Glomerular visceral epithelial cell (primary cell): ENCODE measurements around the gene USP35.
A peak's percentile ranks its signal among the peaks of the same experiment; 100 is the strongest.
"Not testable (repeated sequence)": the region's sequence is repeated elsewhere in the genome, so short reads cannot be mapped to it uniquely, and the experiment has no call there.

ENCODE experiments used
- DNase-seq: peaks from one replicate; pipeline ENCODE4 v3.0.0-alpha.2; 2016; ENCODE audit errors: extremely low spot score

Gene USP35

GRCh38 chr11:78216571-78217287 lies 28.0 kb downstream of the USP35 start:
- no peak for DNase-seq

- no peak for DNase-seq
These were observed 29.2 kb downstream of the USP35 start for GRCh38 chr11:78217650-78218541.

GRCh38 chr11:78218707-78219492 lies 30.2 kb downstream of the USP35 start:
- DNase-seq = no peak

- no peak for DNase-seq
These were observed 30.9 kb downstream of the USP35 start for GRCh38 chr11:78219493-78220217.

GRCh38 chr11:78220218-78221157 lies 31.8 kb downstream of the USP35 start:
- DNase-seq = no peak

- no peak for DNase-seq
These were observed 32.9 kb downstream of the USP35 start for GRCh38 chr11:78221396-78222315.

GRCh38 chr11:78222726-78223125 lies 34.0 kb downstream of the USP35 start:
- not testable (repeated sequence) for DNase-seq

- DNase-seq = no peak
These were observed 34.7 kb downstream of the USP35 start for GRCh38 chr11:78223320-78223954.

GRCh38 chr11:78224506-78224905 lies 35.8 kb downstream of the USP35 start:
- DNase-seq = no peak

GRCh38 chr11:78224906-78225420 lies 36.2 kb downstream of the USP35 start:
- DNase-seq = no peak

GRCh38 chr11:78226684-78227680 lies 38.3 kb downstream of the USP35 start:
- no peak for DNase-seq

GRCh38 chr11:78227921-78228320 lies 39.2 kb downstream of the USP35 start:
- no peak for DNase-seq

- DNase-seq = peak; percentile 44
These were observed 39.7 kb downstream of the USP35 start for GRCh38 chr11:78228467-78228866.

- no peak for DNase-seq
These were observed 40.4 kb downstream of the USP35 start for GRCh38 chr11:78229106-78229505.

- no peak for DNase-seq
These were observed 41.6 kb downstream of the USP35 start for GRCh38 chr11:78230161-78230877.

GRCh38 chr11:78231962-78232501 lies 43.3 kb downstream of the USP35 start:
- peak; percentile 13 for DNase-seq
